WTC11 (cell line): Measurements from ENCODE around the gene CRAMP1. TPM values are rescaled to one million over a fixed set of nuclear protein-coding genes. Genes with fewer than 3 reads are reported as not detected.

ENCODE experiments used
- ATAC-seq: fragments of 200-7000 bp; cut with Tn5 transposase; 2 replicates; pipeline ENCODE4 v1.10.0; 2021; ENCODE audit warnings: mild to moderate bottlenecking, moderate library complexity
- CTCF ChIA-PET: fragments of 300-600 bp; sonication (Branson Sonifier 250); formaldehyde crosslinking; loops from one replicate; lab custom pipeline; 2021; ENCODE audit warnings: antibody characterized with exemption; lab: Charles Lee
- POLR2A ChIA-PET: fragments of 350-600 bp; sonication (Branson Sonifier 250); formaldehyde crosslinking; loops from one replicate; lab custom pipeline; 2021; ENCODE audit warnings: antibody characterized with exemption; lab: Charles Lee
- DNase-seq: peaks from one replicate; pipeline ENCODE4 v3.0.0; 2021; ENCODE audit warnings: low spot score
- H3K27ac Mint-ChIP-seq: 2 replicates; pipeline ENCODE4 v1.8.0; 2021; ENCODE audit warnings: mixed read lengths
- H3K27me3 Mint-ChIP-seq: 2 replicates; pipeline ENCODE4 v1.8.0; 2021; ENCODE audit warnings: low read depth, mild to moderate bottlenecking, moderate library complexity, mixed read lengths
- H3K36me3 Mint-ChIP-seq: 2 replicates; pipeline ENCODE4 v1.8.0; 2021; ENCODE audit warnings: mixed read lengths
- H3K4me1 Mint-ChIP-seq: 2 replicates; pipeline ENCODE4 v1.8.0; 2022; ENCODE audit warnings: mixed read lengths
- H3K4me3 Mint-ChIP-seq: 2 replicates; pipeline ENCODE4 v1.8.0; 2021; ENCODE audit warnings: mild to moderate bottlenecking, moderate library complexity, mixed read lengths
- H3K9me3 Mint-ChIP-seq: 2 replicates; pipeline ENCODE4 v1.8.0; 2021; ENCODE audit warnings: mixed read lengths
- ELF4 ChIP-seq: sonication (generic); formaldehyde crosslinking; IDR thresholded peaks from 2 replicates; pipeline ENCODE4 v1.8.1; 2022; ENCODE audit warnings: low read depth, mild to moderate bottlenecking, moderate library complexity, missing genetic modification reagents
- EMX1 ChIP-seq: fragments of 250-450 bp; sonication (Bioruptor Pico); IDR thresholded peaks from 2 replicates; pipeline ENCODE4 v1.8.0; 2021; ENCODE audit warnings: mild to moderate bottlenecking
- GRHL2 ChIP-seq: fragments of 250-450 bp; sonication (Bioruptor Pico); IDR thresholded peaks from 2 replicates; pipeline ENCODE4 v1.8.0; 2022; ENCODE audit warnings: mild to moderate bottlenecking, moderate library complexity; ENCODE audit not compliant: insufficient replicate concordance, severe bottlenecking
- MYBL2 ChIP-seq: sonication (generic); formaldehyde crosslinking; IDR thresholded peaks from 2 replicates; pipeline ENCODE4 v1.8.1; 2023; ENCODE audit warnings: mild to moderate bottlenecking, moderate library complexity, missing genetic modification reagents
- RORB ChIP-seq: fragments of 250-450 bp; sonication (Bioruptor Pico); IDR thresholded peaks from 2 replicates; pipeline ENCODE4 v1.9.0; 2021; ENCODE audit warnings: mild to moderate bottlenecking
- SMAD3 ChIP-seq: sonication (generic); formaldehyde crosslinking; IDR thresholded peaks from 2 replicates; pipeline ENCODE4 v1.8.0; 2022; ENCODE audit warnings: missing genetic modification reagents, mild to moderate bottlenecking, borderline replicate concordance
- ZNF671 ChIP-seq: fragments of 250-450 bp; sonication (Bioruptor Pico); IDR thresholded peaks from 2 replicates; pipeline ENCODE4 v1.8.0; 2021; ENCODE audit warnings: mild to moderate bottlenecking
- total RNA-seq: library from RNA; stranded (reverse); gene quantifications from 3 replicates; pipeline ENCODE4 v1.2.3, GENCODE V29; 2021
- TF ChIP-seq, protein P1 (sequence below): sonication (generic); formaldehyde crosslinking; IDR thresholded peaks from 2 replicates; pipeline ENCODE4 v1.8.1; 2022; ENCODE audit warnings: low read depth, missing genetic modification reagents, borderline replicate concordance
- TF ChIP-seq, protein P2 (sequence below): fragments of 250-450 bp; sonication (Bioruptor Pico); IDR thresholded peaks from 2 replicates; pipeline ENCODE4 v1.9.0; 2021; ENCODE audit warnings: mild to moderate bottlenecking
- TF ChIP-seq, protein P3 (sequence below): sonication (generic); formaldehyde crosslinking; IDR thresholded peaks from 2 replicates; pipeline ENCODE4 v1.8.0; 2022; ENCODE audit warnings: mild to moderate bottlenecking, missing genetic modification reagents
- TF ChIP-seq, protein P4 (sequence below): fragments of 250-450 bp; sonication (Bioruptor Pico); IDR thresholded peaks from 2 replicates; pipeline ENCODE4 v1.8.0; 2021; ENCODE audit warnings: mild to moderate bottlenecking
- TF ChIP-seq, protein P5 (sequence below): fragments of 250-450 bp; sonication (Bioruptor Pico); conservative IDR thresholded peaks from 2 replicates; pipeline ENCODE4 v1.9.0; 2021; ENCODE audit warnings: mild to moderate bottlenecking
- TF ChIP-seq, protein P6 (sequence below): sonication (generic); formaldehyde crosslinking; IDR thresholded peaks from 2 replicates; pipeline ENCODE4 v1.8.0; 2023; ENCODE audit warnings: mild to moderate bottlenecking, missing genetic modification reagents
- TF ChIP-seq, protein P7 (sequence below): fragments of 200-600 bp; IDR thresholded peaks from 2 replicates; pipeline ENCODE4 v1.8.0; 2022; ENCODE audit warnings: antibody characterized with exemption
- TF ChIP-seq, protein P8 (sequence below): sonication (generic); formaldehyde crosslinking; IDR thresholded peaks from 2 replicates; pipeline ENCODE4 v1.8.1; 2023; ENCODE audit warnings: mild to moderate bottlenecking, missing genetic modification reagents, moderate library complexity

CRAMP1 gene
- total RNA-seq, 1 experiment from 2014 or later: 27.4 TPM

DNA sequence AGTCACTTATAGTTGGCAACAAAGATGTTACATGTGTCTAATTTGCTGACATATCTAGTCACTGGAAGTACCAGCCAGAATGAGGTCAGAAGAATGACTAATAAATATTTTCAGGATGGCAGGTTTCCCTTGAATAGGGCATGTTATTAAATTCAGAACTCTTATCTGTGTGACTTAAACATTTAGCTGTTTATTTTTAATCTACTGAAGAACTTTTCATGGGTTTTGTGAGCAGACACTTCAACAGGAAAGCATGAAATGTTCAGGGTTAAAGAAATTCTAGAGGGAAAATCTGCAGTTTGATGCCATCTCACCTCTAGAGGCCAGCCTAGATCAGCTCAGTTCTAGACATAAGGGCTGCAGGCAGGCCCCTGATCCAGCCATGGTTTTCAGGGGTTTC, 79.1 kb downstream of the CRAMP1 start:
- Mint-ChIP-seq H3K9me3 (no peaks in the 10 kb centered on the region), H3K27ac (no peak overlapping the region; the same call in 1 of the 2 replicates), H3K27me3 (no peaks in the 10 kb centered on the region), H3K4me1 (no peaks in the 10 kb centered on the region), H3K36me3 (peaks cover 83% of the 10 kb centered on the region), H3K4me3 (no peak overlapping the region)
- ATAC-seq (no peak), DNase-seq (no peak)
- CTCF ChIA-PET: no interaction called here
- POLR2A ChIA-PET: no interaction called here
- TF ChIP-seq EMX1 (CRISPR knock-in tag) (no peak), RORB (CRISPR knock-in tag) (no peak)
- TF ChIP-seq, protein P1, sequence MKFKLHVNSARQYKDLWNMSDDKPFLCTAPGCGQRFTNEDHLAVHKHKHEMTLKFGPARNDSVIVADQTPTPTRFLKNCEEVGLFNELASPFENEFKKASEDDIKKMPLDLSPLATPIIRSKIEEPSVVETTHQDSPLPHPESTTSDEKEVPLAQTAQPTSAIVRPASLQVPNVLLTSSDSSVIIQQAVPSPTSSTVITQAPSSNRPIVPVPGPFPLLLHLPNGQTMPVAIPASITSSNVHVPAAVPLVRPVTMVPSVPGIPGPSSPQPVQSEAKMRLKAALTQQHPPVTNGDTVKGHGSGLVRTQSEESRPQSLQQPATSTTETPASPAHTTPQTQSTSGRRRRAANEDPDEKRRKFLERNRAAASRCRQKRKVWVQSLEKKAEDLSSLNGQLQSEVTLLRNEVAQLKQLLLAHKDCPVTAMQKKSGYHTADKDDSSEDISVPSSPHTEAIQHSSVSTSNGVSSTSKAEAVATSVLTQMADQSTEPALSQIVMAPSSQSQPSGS (CRISPR knock-in tag): no peak
- TF ChIP-seq, protein P2, sequence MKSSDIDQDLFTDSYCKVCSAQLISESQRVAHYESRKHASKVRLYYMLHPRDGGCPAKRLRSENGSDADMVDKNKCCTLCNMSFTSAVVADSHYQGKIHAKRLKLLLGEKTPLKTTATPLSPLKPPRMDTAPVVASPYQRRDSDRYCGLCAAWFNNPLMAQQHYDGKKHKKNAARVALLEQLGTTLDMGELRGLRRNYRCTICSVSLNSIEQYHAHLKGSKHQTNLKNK (CRISPR knock-in tag): no peak

DNA sequence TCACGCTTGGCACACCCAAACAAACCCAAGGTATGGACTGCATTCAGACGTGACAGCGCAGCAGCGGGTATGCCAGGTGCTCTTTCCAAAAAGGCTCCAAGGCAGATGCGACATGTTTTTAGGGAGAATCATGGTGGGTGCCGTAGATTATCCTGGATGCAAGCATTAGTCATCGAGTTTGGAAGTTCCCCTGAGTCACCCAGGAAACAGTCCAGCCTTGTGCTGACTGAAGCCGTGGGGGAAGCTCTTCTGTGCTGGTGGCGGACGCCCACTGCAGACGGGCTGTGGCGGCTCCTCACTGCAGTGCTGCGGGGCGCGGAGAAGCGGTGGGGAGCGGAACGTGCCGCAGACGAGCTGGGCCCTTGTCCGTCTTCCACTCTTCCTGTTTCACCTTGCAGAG, 79.8 kb downstream of the CRAMP1 start:
- Mint-ChIP-seq H3K4me1 (no peaks in the 10 kb centered on the region), H3K9me3 (no peaks in the 10 kb centered on the region), H3K4me3 (no peak overlapping the region), H3K27me3 (no peaks in the 10 kb centered on the region), H3K36me3 (peaks cover 86% of the 10 kb centered on the region), H3K27ac (no peak overlapping the region)
- DNase-seq: no peak
- TF ChIP-seq ZNF671 (no peak), MYBL2 (no peak), SMAD3 (CRISPR knock-in tag) (no peak), GRHL2 (CRISPR knock-in tag) (no peak), ELF4 (CRISPR knock-in tag) (no peak)
- TF ChIP-seq, protein P3, sequence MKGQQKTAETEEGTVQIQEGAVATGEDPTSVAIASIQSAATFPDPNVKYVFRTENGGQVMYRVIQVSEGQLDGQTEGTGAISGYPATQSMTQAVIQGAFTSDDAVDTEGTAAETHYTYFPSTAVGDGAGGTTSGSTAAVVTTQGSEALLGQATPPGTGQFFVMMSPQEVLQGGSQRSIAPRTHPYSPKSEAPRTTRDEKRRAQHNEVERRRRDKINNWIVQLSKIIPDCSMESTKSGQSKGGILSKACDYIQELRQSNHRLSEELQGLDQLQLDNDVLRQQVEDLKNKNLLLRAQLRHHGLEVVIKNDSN (CRISPR knock-in tag): no peak
- TF ChIP-seq, protein P4, sequence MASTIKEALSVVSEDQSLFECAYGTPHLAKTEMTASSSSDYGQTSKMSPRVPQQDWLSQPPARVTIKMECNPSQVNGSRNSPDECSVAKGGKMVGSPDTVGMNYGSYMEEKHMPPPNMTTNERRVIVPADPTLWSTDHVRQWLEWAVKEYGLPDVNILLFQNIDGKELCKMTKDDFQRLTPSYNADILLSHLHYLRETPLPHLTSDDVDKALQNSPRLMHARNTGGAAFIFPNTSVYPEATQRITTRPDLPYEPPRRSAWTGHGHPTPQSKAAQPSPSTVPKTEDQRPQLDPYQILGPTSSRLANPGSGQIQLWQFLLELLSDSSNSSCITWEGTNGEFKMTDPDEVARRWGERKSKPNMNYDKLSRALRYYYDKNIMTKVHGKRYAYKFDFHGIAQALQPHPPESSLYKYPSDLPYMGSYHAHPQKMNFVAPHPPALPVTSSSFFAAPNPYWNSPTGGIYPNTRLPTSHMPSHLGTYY (CRISPR knock-in tag): no peak
- TF ChIP-seq, protein P2 (CRISPR knock-in tag): no peak
- TF ChIP-seq, protein P5, sequence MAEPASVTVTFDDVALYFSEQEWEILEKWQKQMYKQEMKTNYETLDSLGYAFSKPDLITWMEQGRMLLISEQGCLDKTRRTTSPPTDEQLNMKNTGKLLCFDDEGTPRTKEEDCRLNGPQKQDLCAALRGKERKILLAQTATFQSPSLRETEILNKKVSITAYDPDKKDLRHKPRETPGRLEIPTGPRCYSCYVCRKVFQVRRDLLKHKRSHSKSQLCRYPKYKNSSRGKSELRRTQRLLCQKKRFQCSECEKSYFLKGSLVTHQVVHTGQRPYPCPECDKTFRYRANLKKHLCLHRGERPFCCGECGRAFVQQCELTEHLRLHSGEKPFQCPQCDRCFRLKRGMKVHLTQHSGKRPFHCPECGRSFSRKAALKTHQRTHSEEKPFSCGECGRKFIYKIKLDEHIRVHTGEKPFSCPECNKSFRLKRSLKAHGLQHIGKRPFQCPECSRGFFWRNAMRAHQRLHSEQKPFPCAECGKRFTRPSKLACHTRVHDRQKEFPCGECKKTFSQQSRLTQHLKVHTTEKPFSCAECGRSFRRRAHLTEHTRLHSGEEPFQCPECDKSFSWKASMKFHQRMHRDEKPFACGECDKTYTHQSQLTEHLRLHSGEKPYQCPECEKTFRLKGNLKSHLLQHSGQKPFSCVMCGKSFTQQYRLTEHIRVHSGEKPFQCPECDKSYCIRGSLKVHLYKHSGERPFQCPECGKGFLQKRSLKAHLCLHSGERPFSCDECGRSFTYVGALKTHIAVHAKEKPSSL (CRISPR knock-in tag): no peak
- TF ChIP-seq, protein P6, sequence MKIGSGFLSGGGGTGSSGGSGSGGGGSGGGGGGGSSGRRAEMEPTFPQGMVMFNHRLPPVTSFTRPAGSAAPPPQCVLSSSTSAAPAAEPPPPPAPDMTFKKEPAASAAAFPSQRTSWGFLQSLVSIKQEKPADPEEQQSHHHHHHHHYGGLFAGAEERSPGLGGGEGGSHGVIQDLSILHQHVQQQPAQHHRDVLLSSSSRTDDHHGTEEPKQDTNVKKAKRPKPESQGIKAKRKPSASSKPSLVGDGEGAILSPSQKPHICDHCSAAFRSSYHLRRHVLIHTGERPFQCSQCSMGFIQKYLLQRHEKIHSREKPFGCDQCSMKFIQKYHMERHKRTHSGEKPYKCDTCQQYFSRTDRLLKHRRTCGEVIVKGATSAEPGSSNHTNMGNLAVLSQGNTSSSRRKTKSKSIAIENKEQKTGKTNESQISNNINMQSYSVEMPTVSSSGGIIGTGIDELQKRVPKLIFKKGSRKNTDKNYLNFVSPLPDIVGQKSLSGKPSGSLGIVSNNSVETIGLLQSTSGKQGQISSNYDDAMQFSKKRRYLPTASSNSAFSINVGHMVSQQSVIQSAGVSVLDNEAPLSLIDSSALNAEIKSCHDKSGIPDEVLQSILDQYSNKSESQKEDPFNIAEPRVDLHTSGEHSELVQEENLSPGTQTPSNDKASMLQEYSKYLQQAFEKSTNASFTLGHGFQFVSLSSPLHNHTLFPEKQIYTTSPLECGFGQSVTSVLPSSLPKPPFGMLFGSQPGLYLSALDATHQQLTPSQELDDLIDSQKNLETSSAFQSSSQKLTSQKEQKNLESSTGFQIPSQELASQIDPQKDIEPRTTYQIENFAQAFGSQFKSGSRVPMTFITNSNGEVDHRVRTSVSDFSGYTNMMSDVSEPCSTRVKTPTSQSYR (CRISPR knock-in tag): no peak
- TF ChIP-seq, protein P7, sequence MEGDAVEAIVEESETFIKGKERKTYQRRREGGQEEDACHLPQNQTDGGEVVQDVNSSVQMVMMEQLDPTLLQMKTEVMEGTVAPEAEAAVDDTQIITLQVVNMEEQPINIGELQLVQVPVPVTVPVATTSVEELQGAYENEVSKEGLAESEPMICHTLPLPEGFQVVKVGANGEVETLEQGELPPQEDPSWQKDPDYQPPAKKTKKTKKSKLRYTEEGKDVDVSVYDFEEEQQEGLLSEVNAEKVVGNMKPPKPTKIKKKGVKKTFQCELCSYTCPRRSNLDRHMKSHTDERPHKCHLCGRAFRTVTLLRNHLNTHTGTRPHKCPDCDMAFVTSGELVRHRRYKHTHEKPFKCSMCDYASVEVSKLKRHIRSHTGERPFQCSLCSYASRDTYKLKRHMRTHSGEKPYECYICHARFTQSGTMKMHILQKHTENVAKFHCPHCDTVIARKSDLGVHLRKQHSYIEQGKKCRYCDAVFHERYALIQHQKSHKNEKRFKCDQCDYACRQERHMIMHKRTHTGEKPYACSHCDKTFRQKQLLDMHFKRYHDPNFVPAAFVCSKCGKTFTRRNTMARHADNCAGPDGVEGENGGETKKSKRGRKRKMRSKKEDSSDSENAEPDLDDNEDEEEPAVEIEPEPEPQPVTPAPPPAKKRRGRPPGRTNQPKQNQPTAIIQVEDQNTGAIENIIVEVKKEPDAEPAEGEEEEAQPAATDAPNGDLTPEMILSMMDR: no peak
- TF ChIP-seq, protein P8, sequence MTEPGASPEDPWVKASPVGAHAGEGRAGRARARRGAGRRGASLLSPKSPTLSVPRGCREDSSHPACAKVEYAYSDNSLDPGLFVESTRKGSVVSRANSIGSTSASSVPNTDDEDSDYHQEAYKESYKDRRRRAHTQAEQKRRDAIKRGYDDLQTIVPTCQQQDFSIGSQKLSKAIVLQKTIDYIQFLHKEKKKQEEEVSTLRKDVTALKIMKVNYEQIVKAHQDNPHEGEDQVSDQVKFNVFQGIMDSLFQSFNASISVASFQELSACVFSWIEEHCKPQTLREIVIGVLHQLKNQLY (CRISPR knock-in tag): no peak
- ChIA-PET POLR2A (no interaction called here), CTCF (interaction anchor here (1.0 kb wide), 1 partner anchor 31 kb away, joined by 3 read pairs; no protein-coding TSS in a partner anchor)
- ATAC-seq: no peak
